BLaER1 treated with 17β-estradiol and CSF1 and Interleukin-3, amounts not matched to agents 10 nM and 100 nM (cell line): ENCODE measurements around the gene PIGK.
A peak's percentile ranks its signal among the peaks of the same experiment; 100 is the strongest.

ENCODE experiments used
- H3K27ac ChIP-seq, 11 experiments: shearing (Covaris generic); formaldehyde crosslinking; 2 replicates each; pipeline ENCODE4 v1.8.1; 2022
- H3K27me3 ChIP-seq, 11 experiments: shearing (Covaris generic); formaldehyde crosslinking; 2 replicates each; pipeline ENCODE4 v1.8.1; 2022
- H3K36me3 ChIP-seq, 11 experiments: shearing (Covaris generic); formaldehyde crosslinking; 2 replicates each; pipeline ENCODE4 v1.8.1; 2022
- H3K4me1 ChIP-seq, 10 experiments: shearing (Covaris generic); formaldehyde crosslinking; 2 replicates each; pipeline ENCODE4 v1.8.1; 2022
- H3K4me2 ChIP-seq, 11 experiments: shearing (Covaris generic); formaldehyde crosslinking; 2 replicates each; pipeline ENCODE4 v1.8.1; 2022
- H3K4me3 ChIP-seq, 10 experiments: shearing (Covaris generic); formaldehyde crosslinking; 2 replicates each; pipeline ENCODE4 v1.8.1; 2022
- H3K9ac ChIP-seq, 11 experiments: shearing (Covaris generic); formaldehyde crosslinking; 2 replicates each; pipeline ENCODE4 v1.8.1; 2022
- H3K9me3 ChIP-seq, 11 experiments: shearing (Covaris generic); formaldehyde crosslinking; replicated peaks in 1 of 11; 2 replicates each; pipeline ENCODE4 v1.8.1; 2022
- H4K20me1 ChIP-seq, 11 experiments: shearing (Covaris generic); formaldehyde crosslinking; 2 replicates each; pipeline ENCODE4 v1.8.1; 2022
- Cebpa-rat ChIP-seq, 11 experiments: shearing (Covaris generic); IDR thresholded peaks; 2 replicates each; pipeline ENCODE4 v1.8.1; 2022

The PIGK gene

GRCh38 chr1:77089756-77090155, 129.5 kb downstream of the PIGK start:
- no peak overlapping the region for H3K4me2 ChIP-seq
- H3K9ac ChIP-seq = no peak overlapping the region
- no peaks in the 10 kb centered on the region for H3K27me3 ChIP-seq
- H3K4me1 ChIP-seq = no peaks in the 10 kb centered on the region
- no peak for TF ChIP-seq Cebpa-rat (IDR thresholded peaks at IDR 0.05)
- no peak overlapping the region for H3K27ac ChIP-seq
- H3K4me3 ChIP-seq = no peak overlapping the region
- no peaks in the 10 kb centered on the region for H4K20me1 ChIP-seq
- H3K9me3 ChIP-seq = no peaks in the 10 kb centered on the region
- no peaks in the 10 kb centered on the region for H3K36me3 ChIP-seq

DNA sequence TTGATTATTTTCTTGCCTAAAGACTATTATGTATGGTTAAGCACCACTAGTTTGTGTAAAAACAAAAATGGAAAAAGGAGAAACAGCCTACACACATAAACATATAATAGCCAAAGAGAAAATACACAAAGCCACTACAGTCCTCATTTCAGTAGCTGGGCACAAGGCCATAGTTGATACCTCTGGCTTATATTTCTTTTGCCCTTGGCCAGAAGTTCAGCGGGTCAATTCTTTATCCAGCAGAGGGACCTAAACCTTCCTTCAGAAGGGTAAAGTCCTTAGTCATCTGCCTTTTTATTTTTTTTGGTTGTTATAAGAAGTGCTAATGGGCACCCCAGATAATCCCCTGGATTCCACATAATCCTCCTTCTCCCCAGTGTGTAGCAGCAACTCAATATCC, 134.1 kb downstream of the PIGK start:
- H3K4me3 ChIP-seq = no peak overlapping the region
- no peak for TF ChIP-seq Cebpa-rat (IDR thresholded peaks at IDR 0.05)
- H3K4me1 ChIP-seq = no peaks in the 10 kb centered on the region
- no peaks in the 10 kb centered on the region for H3K36me3 ChIP-seq
- no peak overlapping the region for H3K4me2 ChIP-seq
- no peaks in the 10 kb centered on the region for H3K27me3 ChIP-seq
- no peak overlapping the region for H3K27ac ChIP-seq
- H3K9me3 ChIP-seq = no peaks in the 10 kb centered on the region
- H3K9ac ChIP-seq = no peak overlapping the region
- H4K20me1 ChIP-seq = no peaks in the 10 kb centered on the region

DNA sequence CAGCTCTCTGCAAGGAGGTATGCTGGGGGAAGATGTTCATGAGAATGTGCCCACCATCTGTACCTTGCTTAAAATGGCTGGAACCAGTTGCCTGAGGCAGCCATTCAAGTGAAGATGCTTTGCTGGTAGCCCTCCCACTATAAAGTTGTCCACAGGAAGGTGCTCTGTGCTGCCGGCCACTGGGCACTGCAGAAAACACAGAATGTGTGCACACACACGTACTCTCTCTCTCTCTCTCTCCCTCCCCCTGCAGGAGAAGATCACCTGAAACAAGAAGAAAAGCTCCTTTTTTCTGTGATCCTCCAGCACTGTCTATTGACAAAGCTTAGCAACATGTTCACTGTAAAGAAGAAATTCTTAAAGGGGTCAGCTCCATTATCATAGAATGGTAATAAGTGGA, 134.8 kb downstream of the PIGK start:
- no peak overlapping the region for H3K4me2 ChIP-seq
- no peak overlapping the region for H3K4me3 ChIP-seq
- no peaks in the 10 kb centered on the region for H3K9me3 ChIP-seq
- no peaks in the 10 kb centered on the region for H3K27me3 ChIP-seq
- no peaks in the 10 kb centered on the region for H4K20me1 ChIP-seq
- no peak overlapping the region for H3K27ac ChIP-seq
- H3K4me1 ChIP-seq = no peaks in the 10 kb centered on the region
- no peak overlapping the region for H3K9ac ChIP-seq
- no peak for TF ChIP-seq Cebpa-rat (IDR thresholded peaks at IDR 0.05)
- no peaks in the 10 kb centered on the region for H3K36me3 ChIP-seq

DNA sequence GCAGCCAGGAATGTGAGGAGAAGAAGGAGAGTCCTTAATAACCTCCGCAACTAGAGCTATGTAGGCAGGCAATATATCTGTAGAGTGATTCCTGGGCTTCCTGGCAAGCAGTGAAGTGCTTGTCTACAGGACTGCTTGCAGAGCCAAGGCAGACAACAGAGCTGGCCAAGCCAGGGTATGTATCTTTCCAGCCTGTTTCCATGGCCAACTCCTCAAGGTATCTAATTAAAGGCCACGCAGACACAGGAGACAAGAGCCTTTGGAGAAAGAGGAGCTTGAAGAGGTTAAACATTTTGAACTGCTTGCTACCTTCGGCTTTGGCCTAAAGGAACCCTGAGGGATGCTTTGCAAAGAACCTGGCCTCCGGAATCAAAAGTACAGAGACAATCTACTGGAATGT, 137.4 kb downstream of the PIGK start:
- Histone ChIP-seq H3K27ac (no peak overlapping the region), H3K4me3 (no peak overlapping the region), H3K4me2 (no peak overlapping the region), H3K4me1 (peaks cover 0 to 8% (median 0%) of the 10 kb centered on the region in 10 experiments; a peak in 3 of 20 replicates), H3K9me3 (peaks cover 0 to 8% (median 0%) of the 10 kb centered on the region in 11 experiments; a peak in 1 of 22 replicates), H3K9ac (no peak overlapping the region), H3K27me3 (no peaks in the 10 kb centered on the region), H4K20me1 (no peaks in the 10 kb centered on the region), H3K36me3 (no peaks in the 10 kb centered on the region)
- no peak for TF ChIP-seq Cebpa-rat (IDR thresholded peaks at IDR 0.05)

DNA sequence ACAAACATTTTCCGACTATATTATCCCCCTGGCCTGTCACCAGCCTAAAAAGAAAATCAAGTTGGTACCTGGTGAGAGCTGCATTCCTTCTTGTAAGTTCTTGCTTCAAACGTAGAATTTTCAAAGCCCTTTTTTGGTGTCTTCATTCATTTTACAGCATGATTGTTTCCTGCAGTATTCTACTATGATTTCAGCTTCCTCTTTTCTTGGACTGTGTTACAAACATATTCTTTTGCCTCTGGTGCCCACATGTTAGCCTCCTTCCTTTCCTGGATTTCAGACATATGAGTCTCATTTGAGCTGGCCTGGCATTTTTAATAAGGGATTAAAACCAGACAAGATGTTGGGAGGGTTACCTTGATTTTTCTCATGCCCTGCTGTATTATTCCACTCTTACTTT, 142.5 kb downstream of the PIGK start:
- Histone ChIP-seq H3K4me1 (peaks cover 0 to 17% (median 0%) of the 10 kb centered on the region in 10 experiments; a peak in 3 of 20 replicates), H3K27me3 (no peaks in the 10 kb centered on the region), H3K36me3 (no peaks in the 10 kb centered on the region), H3K9ac (no peak overlapping the region), H3K9me3 (peaks cover 0 to 8% (median 0%) of the 10 kb centered on the region in 11 experiments; a peak in 1 of 22 replicates), H3K4me2 (peak overlapping the region in 2 of 11 experiments; percentile 17 to 33; a peak in 2 of 22 replicates), H3K27ac (no peak overlapping the region), H3K4me3 (no peak overlapping the region), H4K20me1 (no peaks in the 10 kb centered on the region)
- no peak for TF ChIP-seq Cebpa-rat (IDR thresholded peaks at IDR 0.05)

- Histone ChIP-seq H3K9ac (no peak overlapping the region), H3K36me3 (no peaks in the 10 kb centered on the region), H3K4me2 (no peak overlapping the region), H3K4me1 (no peaks in the 10 kb centered on the region), H3K27me3 (no peaks in the 10 kb centered on the region), H4K20me1 (no peaks in the 10 kb centered on the region; a peak in 1 of 22 replicates), H3K9me3 (no peaks in the 10 kb centered on the region), H3K27ac (no peak overlapping the region), H3K4me3 (no peak overlapping the region)
- no peak for TF ChIP-seq Cebpa-rat (IDR thresholded peaks at IDR 0.05)
Observed at GRCh38 chr1:77068013-77068412, 151.2 kb downstream of the PIGK start.

DNA sequence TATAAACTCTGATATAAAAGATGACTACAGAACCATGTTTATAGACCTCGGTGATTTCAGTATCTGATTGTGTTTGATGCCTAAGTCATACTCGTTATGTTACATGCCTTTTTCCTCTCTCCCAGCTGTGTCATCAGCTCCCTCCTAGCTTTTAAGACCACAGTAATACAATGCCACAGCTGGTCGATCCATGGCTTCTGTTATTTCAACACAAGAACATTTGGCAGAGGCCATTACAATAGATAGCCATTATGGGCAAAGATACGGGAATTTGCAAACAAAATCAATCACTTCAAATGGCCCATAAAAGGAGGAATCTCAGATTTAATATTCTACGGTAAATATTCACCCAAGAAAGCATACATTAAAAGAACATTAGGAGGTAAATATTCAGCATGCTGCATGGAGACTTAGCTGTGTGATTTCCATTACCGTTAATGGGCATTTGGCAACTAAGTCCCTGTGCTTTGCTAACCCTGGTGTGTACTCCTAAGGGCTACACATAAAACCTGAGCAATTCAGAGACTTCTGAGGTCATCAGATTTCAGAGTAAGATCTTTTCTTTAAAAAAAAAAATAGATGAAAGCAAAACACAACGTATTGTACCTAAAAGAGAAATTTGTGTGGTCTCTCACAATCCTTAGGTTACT, 153.4 kb downstream of the PIGK start:
- Histone ChIP-seq H3K36me3 (no peaks in the 10 kb centered on the region), H3K27ac (no peak overlapping the region), H4K20me1 (no peaks in the 10 kb centered on the region; a peak in 1 of 22 replicates), H3K9ac (no peak overlapping the region), H3K4me3 (no peak overlapping the region), H3K4me2 (no peak overlapping the region), H3K9me3 (no peaks in the 10 kb centered on the region), H3K4me1 (no peaks in the 10 kb centered on the region), H3K27me3 (no peaks in the 10 kb centered on the region)
- no peak for TF ChIP-seq Cebpa-rat (IDR thresholded peaks at IDR 0.05)

GRCh38 chr1:77064246-77064645, 155.0 kb downstream of the PIGK start:
- H3K4me3 ChIP-seq = no peak overlapping the region
- TF ChIP-seq Cebpa-rat (IDR thresholded peaks at IDR 0.05) = no peak

DNA sequence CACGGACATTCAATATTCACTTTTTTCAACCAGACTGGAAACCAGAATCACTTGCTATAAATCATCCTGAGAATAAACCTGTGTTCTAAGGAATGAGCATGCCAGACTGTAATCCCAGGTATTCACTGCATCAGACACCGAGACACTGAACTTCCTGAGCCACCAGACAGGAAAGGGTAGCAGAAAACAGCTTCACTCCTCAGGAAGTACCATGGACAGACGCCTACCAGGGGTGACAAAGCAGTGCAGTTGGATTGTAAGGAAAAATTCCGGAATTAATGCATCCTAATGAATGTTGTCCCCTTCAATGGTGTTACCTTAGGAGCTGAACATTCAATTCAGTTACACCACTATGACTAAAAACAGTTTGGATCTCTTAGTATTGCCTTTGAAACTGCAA, 156.1 kb downstream of the PIGK start:
- no peak overlapping the region for H3K9ac ChIP-seq
- peaks cover 0 to 7% (median 0%) of the 10 kb centered on the region in 10 experiments; a peak in 3 of 20 replicates for H3K4me1 ChIP-seq
- H3K4me3 ChIP-seq = no peak overlapping the region
- H3K4me2 ChIP-seq = no peak overlapping the region
- H4K20me1 ChIP-seq = no peaks in the 10 kb centered on the region; a peak in 1 of 22 replicates
- H3K36me3 ChIP-seq = no peaks in the 10 kb centered on the region
- H3K27ac ChIP-seq = no peak overlapping the region
- TF ChIP-seq Cebpa-rat (IDR thresholded peaks at IDR 0.05) = no peak
- no peaks in the 10 kb centered on the region for H3K9me3 ChIP-seq
- no peaks in the 10 kb centered on the region for H3K27me3 ChIP-seq

More at GRCh38 chr1:77064246-77064645, 155.0 kb downstream of the PIGK start:
- H3K27ac ChIP-seq = no peak overlapping the region
- H3K9ac ChIP-seq = no peak overlapping the region
- H4K20me1 ChIP-seq = no peaks in the 10 kb centered on the region; a peak in 1 of 22 replicates
- peaks cover 0 to 7% (median 0%) of the 10 kb centered on the region in 10 experiments; a peak in 3 of 20 replicates for H3K4me1 ChIP-seq
- H3K4me2 ChIP-seq = no peak overlapping the region
- no peaks in the 10 kb centered on the region for H3K9me3 ChIP-seq
- H3K36me3 ChIP-seq = no peaks in the 10 kb centered on the region
- no peaks in the 10 kb centered on the region for H3K27me3 ChIP-seq

DNA sequence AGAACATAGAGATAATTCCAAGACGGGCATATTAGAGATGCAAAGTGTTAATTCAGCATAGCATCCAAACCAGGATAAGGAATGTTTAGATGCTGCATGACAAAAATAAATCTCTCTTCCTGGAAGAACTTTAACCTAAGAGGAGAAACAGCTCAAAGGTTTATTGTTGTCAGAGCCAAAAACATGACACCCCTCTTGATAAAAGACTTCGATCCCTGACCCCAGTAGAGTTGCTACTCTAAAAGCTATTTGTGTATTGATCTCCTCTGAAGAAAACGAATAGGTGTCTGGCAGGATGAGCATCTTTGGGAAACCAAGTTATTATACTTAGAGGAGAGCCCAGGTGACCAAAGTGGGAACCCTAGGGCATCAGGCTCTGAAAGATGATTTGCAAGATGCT, 158.1 kb downstream of the PIGK start:
- Histone ChIP-seq H3K27ac (no peak overlapping the region), H3K9me3 (no peaks in the 10 kb centered on the region), H3K9ac (no peak overlapping the region), H3K4me1 (peaks cover 0 to 7% (median 0%) of the 10 kb centered on the region in 10 experiments; a peak in 3 of 20 replicates), H3K27me3 (no peaks in the 10 kb centered on the region), H3K4me2 (no peak overlapping the region), H4K20me1 (no peaks in the 10 kb centered on the region; a peak in 1 of 22 replicates), H3K36me3 (no peaks in the 10 kb centered on the region), H3K4me3 (no peak overlapping the region)
- TF ChIP-seq Cebpa-rat (IDR thresholded peaks at IDR 0.05) = no peak
